Panc1 (cell line): ENCODE measurements around the gene CD300E. TPM values are rescaled to one million over a fixed set of nuclear protein-coding genes. Genes with fewer than 3 reads are reported as not detected.

ENCODE experiments used
- ATAC-seq: fragments of 200-7000 bp; cut with Tn5 transposase; 2 replicates; pipeline ENCODE4 v1.9.1; 2020; ENCODE audit warnings: mild to moderate bottlenecking, moderate library complexity
- BruUV-seq: library from RNA; stranded (reverse); fragments of 400-500 nt; replicated peaks from 2 replicates; lab custom pipeline; 2021; lab: Mats Ljungman, UMichigan
- CTCF ChIA-PET: fragments of 300-600 bp; sonication (Branson Sonifier 250); formaldehyde crosslinking; loops from one replicate; lab custom pipeline; 2022; ENCODE audit warnings: antibody characterized with exemption; lab: Charles Lee
- POLR2A ChIA-PET: fragments of 300-600 bp; sonication (Branson Sonifier 250); formaldehyde crosslinking; loops from one replicate; lab custom pipeline; 2022; ENCODE audit warnings: antibody characterized with exemption; lab: Charles Lee
- DNase-seq: peaks from one replicate; pipeline ENCODE4 v3.0.0-alpha.2; 2010; ENCODE audit warnings: low read depth, low spot score
- H3K27ac ChIP-seq: 2 replicates; pipeline ENCODE4 v1.5.1; 2011; ENCODE audit warnings: mild to moderate bottlenecking, low read length, inconsistent platforms
- H3K27me3 ChIP-seq: fragments of 200-500 bp; sonication (Bioruptor generic); 2 replicates; pipeline ENCODE4 v1.6.0; 2014; ENCODE audit warnings: low read length, inconsistent platforms; ENCODE audit not compliant: control insufficient read depth, insufficient read depth
- H3K36me3 ChIP-seq: fragments of 200-500 bp; sonication (Bioruptor generic); 2 replicates; pipeline ENCODE4 v1.5.1; 2014; ENCODE audit warnings: inconsistent platforms, mild to moderate bottlenecking, low read length, moderate library complexity; ENCODE audit not compliant: control insufficient read depth, insufficient read depth
- H3K4me1 ChIP-seq: 2 replicates; pipeline ENCODE4 v1.5.1; 2011; ENCODE audit warnings: inconsistent platforms, mild to moderate bottlenecking, low read length, moderate library complexity; ENCODE audit not compliant: control insufficient read depth, insufficient read depth
- H3K4me3 ChIP-seq, 2 experiments: 2 replicates each; pipeline ENCODE4 v1.5.1; 2011 to 2012; ENCODE audit warnings: low read depth in 2 of 2, low read length in 2 of 2, mild to moderate bottlenecking in 2 of 2, inconsistent platforms in 1 of 2, moderate library complexity in 1 of 2
- H3K9me3 ChIP-seq: fragments of 200-500 bp; sonication (Bioruptor generic); 2 replicates; pipeline ENCODE4 v1.5.1; 2014; ENCODE audit warnings: low read depth, mild to moderate bottlenecking, inconsistent platforms, low read length, moderate library complexity; ENCODE audit not compliant: control insufficient read depth, insufficient read depth
- POLR2AphosphoS5 ChIP-seq: IDR thresholded peaks from 2 replicates; pipeline ENCODE4 v1.6.1; 2012; ENCODE audit warnings: mild to moderate bottlenecking, low read depth, low read length, moderate library complexity
- REST ChIP-seq, 2 experiments: IDR thresholded peaks; 2 replicates each; pipeline ENCODE4 v1.6.1; 2011 to 2012; ENCODE audit warnings: low read depth in 2 of 2, control low read depth in 1 of 2, low read length in 1 of 2, mild to moderate bottlenecking in 1 of 2, moderate library complexity in 1 of 2; ENCODE audit not compliant: insufficient read depth in 1 of 2
- SIN3A ChIP-seq: IDR thresholded peaks from 2 replicates; pipeline ENCODE4 v1.6.1; 2012; ENCODE audit warnings: low read depth, mild to moderate bottlenecking, low read length, moderate library complexity, borderline replicate concordance; ENCODE audit not compliant: insufficient read depth
- TCF7L2 ChIP-seq: IDR thresholded peaks from 2 replicates; pipeline ENCODE4 v1.6.1; 2011; ENCODE audit warnings: mild to moderate bottlenecking, low read depth, low read length, inconsistent platforms
- in situ Hi-C: cut with HindIII; loops from 2 replicates; pipeline ENCODE4 v1.10.0; 2016; ENCODE audit warnings: low sequenced_read_pairs, low pct_unique_long_range_greater_than_20kb
- intact Hi-C: fragments of 100-400 bp; cut with micrococcal nuclease; formaldehyde crosslinking; loops from one replicate; pipeline ENCODE4 v1.10.0; 2022; ENCODE audit not compliant: unreplicated experiment
- total RNA-seq: library from RNA; stranded (reverse); gene quantifications from one replicate; pipeline ENCODE4 v1.2.1, GENCODE V29; 2021; ENCODE audit not compliant: unreplicated experiment
- TF ChIP-seq, protein P1 (sequence below): fragments of 450-650 bp; IDR thresholded peaks from 2 replicates; pipeline ENCODE4 v1.5.1; 2017; ENCODE audit warnings: mild to moderate bottlenecking

CD300E gene
- total RNA-seq, 1 experiment from 2014 or later = not detected

DNA sequence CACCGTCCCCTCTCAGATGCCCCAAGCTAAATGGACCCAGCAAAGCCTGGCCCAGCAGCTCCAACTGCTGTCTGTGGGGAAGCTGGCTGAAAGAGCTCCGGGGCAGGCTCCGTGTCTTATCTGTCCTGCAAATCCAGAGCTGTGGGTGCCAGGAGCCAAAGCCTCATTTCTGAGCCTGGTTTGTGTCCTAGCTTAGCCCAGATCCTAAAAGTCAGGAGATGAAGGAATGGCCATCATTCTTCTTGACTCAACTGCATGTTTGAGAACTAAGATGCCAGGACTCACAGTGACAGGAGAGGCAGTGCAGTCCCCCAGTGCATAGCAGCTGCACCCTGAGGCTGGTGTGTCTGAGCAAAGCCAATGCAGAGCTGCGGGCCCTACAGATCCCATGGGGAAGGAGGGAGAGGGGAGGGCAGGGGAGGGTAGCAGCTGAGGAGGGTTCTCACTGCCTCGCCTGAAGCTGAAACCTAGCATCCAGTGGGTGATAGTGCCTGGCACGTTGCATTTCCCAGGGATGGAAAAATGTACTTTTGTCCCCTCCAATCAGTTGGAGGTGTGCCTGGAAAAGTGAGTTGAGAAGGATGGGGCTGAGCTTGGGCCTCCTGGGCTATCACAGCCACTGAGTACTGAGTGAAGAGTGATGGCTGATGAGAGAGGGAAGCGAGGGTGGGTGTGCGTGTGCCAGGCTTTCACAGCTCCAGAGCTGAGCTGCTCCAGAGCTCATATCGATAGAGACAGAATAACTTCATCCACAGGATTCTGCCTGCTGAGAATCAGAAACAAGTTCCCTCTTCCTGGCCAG lies 24.5 kb upstream of the CD300E start:
- TF ChIP-seq POLR2AphosphoS5 = no peak
- TF ChIP-seq TCF7L2 = no peak
- TF ChIP-seq, protein P1, sequence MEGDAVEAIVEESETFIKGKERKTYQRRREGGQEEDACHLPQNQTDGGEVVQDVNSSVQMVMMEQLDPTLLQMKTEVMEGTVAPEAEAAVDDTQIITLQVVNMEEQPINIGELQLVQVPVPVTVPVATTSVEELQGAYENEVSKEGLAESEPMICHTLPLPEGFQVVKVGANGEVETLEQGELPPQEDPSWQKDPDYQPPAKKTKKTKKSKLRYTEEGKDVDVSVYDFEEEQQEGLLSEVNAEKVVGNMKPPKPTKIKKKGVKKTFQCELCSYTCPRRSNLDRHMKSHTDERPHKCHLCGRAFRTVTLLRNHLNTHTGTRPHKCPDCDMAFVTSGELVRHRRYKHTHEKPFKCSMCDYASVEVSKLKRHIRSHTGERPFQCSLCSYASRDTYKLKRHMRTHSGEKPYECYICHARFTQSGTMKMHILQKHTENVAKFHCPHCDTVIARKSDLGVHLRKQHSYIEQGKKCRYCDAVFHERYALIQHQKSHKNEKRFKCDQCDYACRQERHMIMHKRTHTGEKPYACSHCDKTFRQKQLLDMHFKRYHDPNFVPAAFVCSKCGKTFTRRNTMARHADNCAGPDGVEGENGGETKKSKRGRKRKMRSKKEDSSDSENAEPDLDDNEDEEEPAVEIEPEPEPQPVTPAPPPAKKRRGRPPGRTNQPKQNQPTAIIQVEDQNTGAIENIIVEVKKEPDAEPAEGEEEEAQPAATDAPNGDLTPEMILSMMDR = no peak
- no peak for TF ChIP-seq SIN3A
- TF ChIP-seq REST (IDR thresholded peaks at IDR 0.05; ENCODE audit: insufficient read depth in 1 of 2, low read depth in 2 of 2, low read length in 1 of 2) = no peak
- H3K27me3 ChIP-seq = peaks cover 49% of the 10 kb centered on the region

GRCh38 chr17:74646231-74646630 lies 22.7 kb upstream of the CD300E start:
- no peaks in the 10 kb centered on the region for H3K9me3 ChIP-seq
- H3K4me1 ChIP-seq = no peaks in the 10 kb centered on the region
- no peaks in the 10 kb centered on the region for H3K36me3 ChIP-seq
- peak; percentile 12 for DNase-seq
- H3K27me3 ChIP-seq = peaks cover 39% of the 10 kb centered on the region
- ChIA-PET CTCF (no interaction called here), POLR2A (no interaction called here)
- H3K4me3 ChIP-seq = no peak overlapping the region
- TF ChIP-seq SIN3A (no peak), POLR2AphosphoS5 (no peak), TCF7L2 (no peak), REST (IDR thresholded peaks at IDR 0.05; ENCODE audit: insufficient read depth in 1 of 2, low read depth in 2 of 2, low read length in 1 of 2) (no peak)
- TF ChIP-seq, protein P1 = peak; percentile 66; the same call in 1 of the 2 replicates
- intact Hi-C loops (no loop called here), in situ Hi-C loops (no loop called here)
- no TSS peak for BruUV-seq
- H3K27ac ChIP-seq = no peak overlapping the region
- peak; percentile 74 for ATAC-seq

More for the DNA sequence above, 24.5 kb upstream of the CD300E start:
- Histone ChIP-seq H3K36me3 (no peaks in the 10 kb centered on the region), H3K9me3 (no peaks in the 10 kb centered on the region), H3K4me3 (no peak overlapping the region), H3K27ac (no peak overlapping the region), H3K4me1 (no peaks in the 10 kb centered on the region)
- intact Hi-C loops = no loop called here
- in situ Hi-C loops = no loop called here
- CTCF ChIA-PET = interaction anchor here (0.6 to 1.0 kb wide), 3 partner anchors 10 to 274 kb away, joined by 3 to 12 read pairs (median 10); no protein-coding TSS in a partner anchor
- ATAC-seq = no peak
- BruUV-seq = no TSS peak
- DNase-seq = no peak
- POLR2A ChIA-PET = no interaction called here
